Forelimb muscle (tissue), 1 donor: Measurements from ENCODE around the gene MKI67. TPM values are rescaled to one million over a fixed set of nuclear protein-coding genes. Genes with fewer than 3 reads are reported as not detected.

Experiments used
- DNase-seq: peaks from one replicate; pipeline ENCODE4 v3.0.0-alpha.2; 2013; ENCODE audit warnings: low read depth
- polyA plus RNA-seq: library from polyadenylated mRNA; unstranded; fragments of 120-200 nt; gene quantifications from one replicate; pipeline ENCODE4 v1.2.1, GENCODE V29; 2013; ENCODE audit not compliant: insufficient read length

Gene MKI67
- polyA plus RNA-seq, 1 donor, result 22.0 TPM

DNA sequence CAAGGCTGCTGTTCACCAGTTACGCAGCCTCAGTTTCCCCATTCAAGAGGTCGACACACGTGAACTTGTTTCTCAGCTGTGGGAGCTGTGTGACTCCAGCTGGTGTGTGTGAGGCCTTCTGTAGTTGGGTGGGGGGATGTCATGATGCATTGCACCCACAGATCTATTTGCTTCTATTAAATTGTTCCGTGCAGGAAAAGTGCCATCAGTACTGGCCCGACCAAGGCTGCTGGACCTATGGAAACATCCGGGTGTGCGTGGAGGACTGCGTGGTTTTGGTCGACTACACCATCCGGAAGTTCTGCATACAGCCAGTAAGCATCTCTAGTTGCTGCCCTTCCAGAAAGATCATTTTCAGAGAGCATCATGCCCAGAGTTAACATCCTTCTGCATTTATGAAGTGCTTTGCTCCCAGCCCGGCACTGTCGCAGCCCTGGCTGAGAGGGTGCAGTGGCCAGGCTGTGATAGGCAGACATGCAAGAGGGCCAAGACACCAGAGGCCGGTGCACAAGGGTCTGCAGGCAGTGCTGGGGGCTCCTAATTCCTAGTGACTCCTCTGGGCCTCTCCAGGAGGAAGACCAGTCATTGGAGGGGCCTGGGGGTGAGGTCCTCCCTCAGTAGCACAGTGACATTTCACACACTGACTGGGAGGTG, 60.2 kb downstream of the MKI67 start:
- DNase-seq, result no peak

DNA sequence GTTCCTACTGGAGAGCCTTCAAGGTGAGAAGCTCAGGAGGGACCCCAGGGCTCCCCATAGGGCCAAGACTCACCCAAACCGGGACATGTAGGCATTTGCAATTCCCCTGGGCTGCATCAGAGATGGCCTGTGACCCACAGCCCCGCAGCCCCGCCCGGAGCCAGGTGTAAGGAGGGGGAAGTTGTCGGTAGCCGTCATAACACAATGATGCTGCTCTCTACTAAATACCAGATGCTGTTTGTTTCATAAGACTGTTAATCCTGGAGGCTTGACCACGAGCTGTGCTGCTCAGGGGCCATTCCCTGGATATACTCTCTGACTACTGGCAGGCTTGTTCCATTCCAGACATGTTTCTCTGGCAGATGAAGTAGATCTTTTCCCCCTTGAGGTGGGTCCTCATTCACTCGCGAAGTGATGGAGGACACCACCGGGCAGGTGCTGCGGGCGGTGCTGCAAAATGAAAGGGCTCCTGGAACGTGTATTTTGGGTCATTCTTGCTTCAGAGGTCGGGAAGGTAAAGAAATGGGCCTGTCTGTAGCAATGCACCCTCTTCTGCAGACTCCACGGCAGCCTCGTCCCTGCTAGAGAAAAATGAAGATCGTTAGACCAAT, 61.1 kb downstream of the MKI67 start:
- no peak for DNase-seq

DNA sequence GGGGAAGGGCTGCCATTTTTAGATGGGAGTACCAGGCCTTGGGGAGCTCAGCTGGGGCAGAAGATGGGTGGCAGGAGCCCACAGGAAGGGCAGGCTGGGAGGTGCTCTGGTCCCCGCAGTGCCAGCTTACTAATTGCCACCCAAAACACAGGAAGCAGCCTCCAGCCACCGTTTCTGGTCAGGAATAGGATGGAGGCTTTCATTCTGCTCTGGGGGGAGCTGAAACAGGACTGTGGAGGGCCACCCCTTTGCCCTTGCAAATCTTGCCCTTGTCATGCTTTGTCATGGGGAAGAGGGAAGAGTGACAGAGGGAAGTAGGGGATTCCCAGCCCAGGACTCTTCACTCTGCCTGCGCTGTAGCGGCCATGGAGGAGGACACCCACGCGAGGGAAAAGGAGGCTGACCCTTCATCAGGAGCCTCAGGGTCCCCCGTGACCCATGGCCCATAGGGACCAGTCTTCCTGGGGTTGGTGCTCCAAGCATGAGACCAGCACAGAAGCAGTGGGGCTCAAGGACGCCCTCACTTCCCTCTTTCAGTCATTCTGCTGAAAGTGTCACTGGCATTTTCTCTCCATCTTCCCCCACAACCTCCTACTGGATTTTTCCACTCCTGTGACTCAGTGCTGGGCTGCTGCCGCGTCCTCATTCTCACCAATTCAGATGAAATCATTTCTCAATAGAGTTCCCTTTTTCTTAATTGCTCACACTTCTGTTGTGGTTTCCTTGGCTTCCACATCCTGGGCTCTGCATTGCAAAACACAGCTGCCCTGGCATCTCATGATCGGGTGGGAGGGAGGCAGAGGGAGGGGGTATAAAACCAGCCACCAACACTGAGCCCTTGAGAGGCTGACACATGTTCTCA, 61.9 kb downstream of the MKI67 start:
- no peak for DNase-seq

DNA sequence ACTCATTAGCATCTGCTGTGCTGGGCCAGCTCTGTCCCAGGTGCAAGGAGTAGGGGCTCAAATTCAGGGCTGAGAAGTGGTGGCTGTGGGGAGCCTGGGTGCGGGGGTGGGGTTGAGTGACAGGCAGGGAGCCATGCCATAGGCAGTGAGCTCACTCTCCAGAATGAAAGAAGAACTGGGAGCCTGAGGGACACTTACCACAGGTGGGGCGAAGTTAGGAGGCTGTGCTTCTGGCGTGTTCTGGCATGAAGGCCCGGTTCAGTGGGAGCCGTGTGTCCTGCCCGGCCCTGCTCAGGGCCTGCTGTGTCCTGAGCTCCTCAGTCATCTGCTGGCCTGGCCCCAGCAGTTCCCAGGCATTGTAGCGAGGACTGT, 62.5 kb downstream of the MKI67 start:
- DNase-seq, result no peak

DNA sequence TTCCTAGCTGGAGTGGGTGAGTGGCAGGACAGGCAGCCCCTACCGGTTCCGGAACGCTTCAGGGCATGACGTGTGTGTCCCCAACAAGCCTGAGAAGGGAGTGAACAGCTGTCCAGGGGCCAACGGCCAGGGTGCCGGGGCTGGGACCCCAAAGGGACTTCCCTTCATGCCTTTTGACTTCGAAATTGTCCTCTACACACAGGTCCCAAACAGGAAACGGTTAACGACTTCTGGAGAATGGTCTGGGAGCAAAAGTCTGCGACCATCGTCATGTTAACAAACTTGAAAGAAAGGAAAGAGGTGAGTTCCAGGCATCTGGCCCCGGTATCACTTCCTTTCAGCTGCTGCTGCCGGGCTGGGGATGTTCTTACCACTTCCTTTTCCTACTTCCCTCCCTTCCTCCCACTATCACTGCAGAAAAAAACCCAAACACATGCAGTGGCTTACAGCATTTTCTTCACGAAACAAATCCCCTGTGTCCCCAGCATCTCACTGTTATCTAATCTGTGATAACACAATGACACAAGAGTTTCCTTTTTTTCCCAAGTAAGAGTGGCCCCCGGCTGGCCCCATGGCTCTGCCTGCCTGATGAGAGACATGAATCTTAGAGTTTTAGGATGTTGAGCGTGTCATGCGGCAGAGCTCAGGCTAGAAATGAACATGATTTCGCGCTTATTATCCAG, 63.2 kb downstream of the MKI67 start:
- DNase-seq, result no peak

DNA sequence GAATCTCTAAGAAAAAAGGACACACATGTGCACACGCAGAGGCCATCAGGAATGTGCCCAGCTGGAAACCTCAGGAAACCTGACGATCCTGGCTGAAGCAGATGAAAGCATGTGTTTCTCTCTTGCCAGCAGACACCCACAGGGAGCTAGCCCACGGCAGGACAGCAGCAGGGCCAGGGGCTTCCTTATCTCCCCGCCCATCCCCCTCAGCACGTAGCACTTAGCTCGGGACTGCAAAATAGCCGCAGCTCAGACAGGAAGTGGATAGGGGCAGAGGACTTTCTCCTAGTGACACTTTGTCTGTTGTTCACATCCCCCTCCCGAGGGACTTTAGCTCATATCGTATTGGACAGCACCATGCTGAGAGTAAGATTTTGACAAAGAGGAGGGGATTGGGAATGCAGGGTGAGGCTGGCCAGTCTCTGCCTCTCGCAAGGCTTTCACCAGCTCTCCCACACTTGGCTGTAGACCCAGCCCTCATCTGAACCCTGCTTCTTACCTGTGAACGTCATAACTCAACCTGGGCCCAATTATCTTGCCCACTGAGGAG, 63.8 kb downstream of the MKI67 start:
- DNase-seq, result no peak

DNA sequence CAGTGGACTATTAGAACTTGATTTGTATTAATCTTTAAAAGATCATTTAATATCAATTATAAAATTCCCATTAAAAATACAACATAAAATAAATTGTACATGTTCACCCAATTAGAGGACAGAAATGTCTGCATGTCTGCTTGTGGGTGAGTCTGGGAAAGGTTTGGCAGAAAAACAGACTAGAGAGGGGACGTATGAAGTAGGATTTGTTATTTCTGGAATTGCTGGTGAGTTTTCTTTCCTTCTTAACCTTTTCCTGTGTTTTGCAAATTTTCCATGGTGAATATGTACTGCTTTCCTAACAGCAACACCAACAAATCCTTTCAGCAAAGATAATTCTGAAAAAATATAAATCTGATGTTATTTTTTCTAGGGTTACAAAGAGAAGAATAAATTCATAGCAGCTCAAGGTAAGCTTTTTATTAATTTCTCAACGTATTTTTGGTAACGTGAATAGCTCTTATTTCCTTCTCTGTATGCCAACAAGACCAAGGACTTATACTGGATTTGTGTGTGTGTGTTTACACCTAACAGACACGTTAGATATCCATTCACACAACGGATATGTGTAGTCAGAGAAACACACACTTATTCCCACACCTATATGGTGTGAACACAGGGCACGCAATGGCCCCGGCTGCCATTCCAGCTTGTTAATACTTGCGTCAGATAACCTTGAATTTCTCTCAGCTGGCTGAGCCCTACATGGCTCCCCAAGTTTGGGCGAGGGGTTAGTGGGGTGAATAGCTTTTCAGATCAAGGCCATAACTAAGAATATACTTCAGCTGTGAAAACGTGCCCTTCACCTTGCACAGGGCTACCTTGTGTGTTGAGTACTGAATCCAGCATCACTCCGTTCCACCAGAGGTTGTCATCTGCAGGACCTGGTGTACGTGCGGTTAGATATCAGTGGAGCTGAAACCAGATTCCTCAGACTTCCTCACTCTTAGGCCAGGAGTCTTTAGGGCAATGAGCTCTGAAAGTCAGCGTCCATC, 64.6 kb downstream of the MKI67 start:
- DNase-seq, result no peak

DNA sequence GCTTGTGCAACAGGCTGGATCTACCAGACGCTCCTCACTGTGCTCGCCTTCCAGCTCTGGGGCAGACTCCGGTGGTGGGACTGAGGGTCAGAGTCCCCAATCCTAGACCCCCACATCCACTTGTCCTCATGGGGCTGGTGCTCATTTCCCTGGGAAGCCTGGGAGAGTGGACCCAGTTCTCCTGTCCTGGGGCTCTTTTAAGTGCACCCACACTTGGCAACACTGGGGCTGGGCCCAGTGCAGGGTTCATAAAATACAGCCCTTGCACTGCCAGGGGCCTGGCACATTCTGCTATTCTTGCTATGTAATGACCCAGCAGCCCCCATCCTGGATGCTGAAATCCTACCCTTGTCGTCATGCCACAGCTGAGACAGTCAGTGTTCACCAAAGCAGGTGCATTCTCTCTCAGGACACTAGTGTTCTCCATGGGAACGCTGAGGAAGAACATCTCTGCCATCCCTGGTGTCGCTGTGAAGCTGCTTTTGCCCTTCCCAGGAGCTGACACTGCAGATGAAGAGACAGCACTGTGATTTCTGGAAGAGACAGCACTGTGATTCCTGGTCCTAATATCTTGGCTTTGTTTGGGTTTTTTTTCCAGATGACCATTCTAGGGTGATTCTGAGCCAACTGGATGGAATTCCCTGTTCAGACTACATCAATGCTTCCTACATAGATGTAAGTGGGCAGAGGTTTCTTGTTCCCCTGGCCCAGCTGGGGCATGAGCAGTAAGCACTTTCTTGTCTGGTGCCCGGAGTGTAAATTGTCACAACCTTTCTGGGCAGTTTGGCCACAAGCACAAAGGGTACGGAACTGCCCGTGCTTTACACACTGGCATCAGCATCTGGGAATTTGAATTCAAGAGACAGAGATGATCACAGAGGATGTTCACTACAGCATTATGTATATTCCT, 65.6 kb downstream of the MKI67 start:
- DNase-seq, result no peak

DNA sequence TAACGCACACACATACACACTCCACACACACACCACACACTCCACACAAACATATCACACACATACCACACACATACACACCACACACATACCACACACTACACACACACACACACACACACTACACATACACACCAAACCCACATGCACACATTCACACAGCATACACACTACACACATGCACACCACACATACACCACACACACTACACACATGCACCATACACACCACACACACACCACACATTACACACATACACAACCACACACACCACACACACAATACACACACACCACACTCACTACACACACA, 66.3 kb downstream of the MKI67 start:
- no peak for DNase-seq

DNA sequence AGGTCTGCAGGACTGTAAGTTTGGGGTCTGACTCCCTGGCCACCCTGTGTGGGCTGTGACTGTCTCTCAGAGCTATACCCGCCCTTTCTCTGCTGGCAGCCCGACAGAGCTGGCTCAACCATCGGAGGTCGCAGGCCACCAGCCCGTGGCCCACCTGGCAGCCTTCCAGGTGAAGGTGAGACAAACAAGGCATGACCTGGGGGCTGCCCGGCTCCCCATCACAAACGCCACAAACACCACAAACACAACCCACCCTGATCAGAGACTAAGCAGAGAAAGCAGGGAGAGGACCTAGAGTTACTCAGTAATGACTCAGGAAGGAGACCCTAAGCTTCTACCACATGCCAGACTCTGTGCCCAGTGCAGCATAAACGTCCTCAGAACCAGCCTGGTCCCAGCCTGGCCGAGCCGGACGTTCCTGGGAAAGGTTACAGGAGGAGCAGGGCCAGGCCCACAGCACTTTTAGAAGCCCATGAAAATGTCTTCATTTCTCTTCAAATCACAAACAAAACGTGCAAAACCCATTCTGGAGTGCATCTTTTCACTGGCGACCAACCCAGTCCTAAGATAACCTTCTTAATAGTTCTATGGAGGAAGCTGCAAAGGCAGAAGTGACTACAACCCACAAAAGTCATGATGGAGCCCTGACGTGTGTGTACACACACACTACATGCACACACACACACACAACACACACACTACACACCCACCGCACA, 66.8 kb downstream of the MKI67 start:
- DNase-seq, result no peak

DNA sequence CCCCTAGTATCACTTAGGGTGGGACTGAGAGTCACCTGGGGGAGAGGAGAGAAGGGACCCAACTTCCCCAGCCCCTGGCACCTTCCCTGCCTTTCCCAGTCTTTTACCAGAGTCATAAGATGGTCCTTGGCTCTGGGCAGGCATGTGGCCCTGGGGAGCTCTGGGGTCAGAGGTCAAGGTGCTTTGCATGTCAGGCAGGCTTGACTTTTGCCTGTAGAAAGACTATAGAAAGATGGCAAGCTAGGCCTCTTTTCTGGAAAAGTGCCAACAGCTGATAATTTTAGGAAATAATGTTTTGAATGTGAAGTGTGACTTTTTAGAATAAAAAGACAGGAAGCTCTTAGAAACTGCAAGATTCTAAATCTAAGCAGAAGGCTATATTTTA, 67.5 kb downstream of the MKI67 start:
- no peak for DNase-seq

DNA sequence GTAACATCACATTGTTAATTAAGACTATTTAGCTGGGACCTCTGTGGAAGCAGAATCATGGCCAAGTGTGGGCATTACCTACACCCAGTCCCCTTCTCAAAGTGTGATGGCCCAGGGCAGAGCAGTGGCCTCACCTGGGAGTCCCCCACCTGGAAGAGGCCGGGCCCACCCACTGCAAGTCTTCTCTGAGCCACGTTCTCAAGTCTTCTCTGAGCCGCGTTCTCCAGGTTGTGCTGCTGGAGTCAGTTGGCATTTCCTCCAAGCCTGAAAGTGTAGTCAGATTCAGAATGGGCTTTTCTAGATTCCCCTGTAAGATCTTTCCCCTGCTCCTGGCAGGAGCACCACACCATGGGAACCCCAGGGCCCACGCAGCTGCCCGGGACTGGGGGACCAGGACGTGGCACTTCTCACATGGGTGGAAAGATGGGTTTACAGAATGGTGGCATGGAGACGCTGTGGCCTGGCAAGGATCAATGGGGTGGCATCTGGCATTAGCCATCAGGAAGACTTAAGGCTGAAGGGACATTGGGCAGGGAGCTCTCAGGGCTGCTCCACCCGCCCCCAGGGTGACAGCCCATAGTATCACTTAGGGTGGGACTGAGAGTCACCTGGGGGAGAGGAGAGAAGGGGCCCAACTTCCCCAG, 68.0 kb downstream of the MKI67 start:
- no peak for DNase-seq

DNA sequence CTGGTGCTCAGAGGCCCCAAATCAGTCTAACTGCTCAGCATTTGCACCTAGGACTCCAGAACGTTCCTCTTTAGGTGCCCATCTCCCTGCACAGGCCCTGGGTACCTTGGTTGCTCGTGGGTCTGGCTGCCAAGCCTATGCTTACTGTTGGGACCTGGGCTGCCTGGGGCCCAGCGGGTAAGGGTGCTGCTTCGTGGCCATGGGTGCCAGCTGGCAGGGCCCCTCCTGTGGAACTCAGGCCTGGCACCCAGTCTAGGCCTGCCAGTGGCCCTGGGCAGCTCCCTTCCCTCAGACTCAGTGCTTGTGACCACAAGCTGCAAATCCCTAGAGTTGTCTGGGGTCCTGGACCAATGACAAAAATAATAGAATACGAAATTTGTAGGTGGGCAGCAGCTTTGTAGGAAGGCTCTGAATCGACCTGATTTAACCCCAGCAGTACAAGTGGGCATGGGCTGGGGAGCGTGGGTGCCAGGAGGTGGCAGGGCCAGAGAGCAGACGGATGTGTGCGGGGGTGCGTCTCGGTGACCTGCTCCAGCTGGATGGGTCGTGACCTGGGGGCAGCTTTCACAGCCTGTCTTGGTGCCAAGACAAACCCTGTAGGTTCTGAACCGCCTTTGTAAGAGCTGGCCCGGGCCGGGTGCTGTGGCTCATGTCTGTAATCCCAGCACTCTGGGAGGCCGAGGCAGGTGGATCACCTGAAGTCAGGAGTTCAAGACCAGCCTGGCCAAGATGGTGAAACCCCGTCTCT, 69.7 kb downstream of the MKI67 start:
- DNase-seq, result no peak

DNA sequence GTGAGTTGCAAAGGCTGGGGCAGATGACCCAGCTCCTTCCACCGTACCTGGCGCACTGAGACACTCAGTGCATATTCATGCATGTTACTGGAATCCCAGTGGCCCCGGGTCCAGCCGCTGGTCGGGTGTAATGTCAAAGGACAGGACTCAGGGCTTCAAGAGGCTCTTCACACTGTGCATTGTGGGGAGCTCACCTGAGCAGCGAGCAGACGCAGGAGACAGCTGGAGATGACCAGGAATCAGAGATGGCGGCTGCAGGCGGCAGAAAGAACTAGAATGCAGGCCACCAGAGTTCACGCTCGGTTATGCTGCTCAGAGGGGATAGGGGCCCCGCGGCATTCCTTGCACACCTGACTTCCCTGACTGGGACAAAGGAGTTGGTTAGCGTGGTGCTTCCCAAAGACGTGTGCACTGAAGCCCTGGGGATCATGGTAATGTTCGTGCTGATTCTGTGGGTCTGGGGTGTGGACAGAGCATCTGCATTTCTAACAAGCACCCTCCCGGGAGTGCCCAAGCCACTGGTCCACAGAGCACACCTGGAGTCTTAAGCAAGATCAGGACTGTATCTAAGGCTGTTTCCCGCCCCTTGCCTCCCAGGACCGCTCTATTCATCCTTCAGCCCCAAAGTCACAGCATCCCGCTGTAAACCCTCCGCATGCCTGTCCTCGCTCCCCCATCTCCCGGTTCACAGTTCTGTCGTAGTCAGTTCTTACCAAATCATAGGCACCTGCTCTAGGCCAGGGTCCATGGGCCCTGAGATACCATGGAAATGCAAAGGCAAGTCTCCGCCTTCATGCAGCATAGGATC, 71.0 kb downstream of the MKI67 start:
- DNase-seq, result no peak

DNA sequence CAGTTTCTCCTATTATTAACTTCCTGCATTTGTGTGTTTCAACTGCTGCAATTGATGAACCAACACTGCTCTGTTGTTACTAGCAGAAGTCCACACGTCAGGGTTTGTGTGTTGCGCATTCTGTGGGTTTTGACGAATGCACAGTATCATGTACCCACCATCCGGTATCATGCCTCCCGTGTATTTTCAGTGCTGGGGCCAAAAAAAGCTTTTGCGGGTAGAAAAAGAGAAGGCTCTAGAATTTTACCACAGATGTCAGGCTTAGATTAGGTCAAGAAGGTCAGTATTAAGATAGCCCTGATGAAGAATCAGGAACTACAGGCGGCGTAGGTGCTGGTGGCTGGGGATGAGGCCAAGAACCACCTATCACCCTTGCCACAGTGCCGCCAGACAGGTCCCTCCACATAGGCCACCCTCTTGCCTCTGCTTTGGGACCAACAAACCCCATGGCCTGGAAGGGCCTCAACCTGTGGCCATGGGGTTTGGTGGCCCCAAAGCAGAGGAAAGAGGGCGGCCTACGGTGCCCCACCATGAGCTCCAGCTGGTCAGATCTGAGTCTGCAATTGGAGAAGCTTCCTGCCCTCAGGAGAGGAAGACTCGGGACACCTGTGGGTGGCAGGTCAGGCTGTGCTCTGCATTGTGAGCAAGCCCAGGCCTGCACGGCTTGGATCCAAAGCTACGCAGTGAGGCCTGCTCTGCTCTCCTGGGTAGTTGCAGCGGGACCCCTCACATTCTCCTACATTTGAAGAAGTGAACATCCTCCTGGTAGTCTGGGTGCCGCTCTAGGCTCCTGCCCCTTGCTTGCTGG, 71.9 kb downstream of the MKI67 start:
- no peak for DNase-seq

DNA sequence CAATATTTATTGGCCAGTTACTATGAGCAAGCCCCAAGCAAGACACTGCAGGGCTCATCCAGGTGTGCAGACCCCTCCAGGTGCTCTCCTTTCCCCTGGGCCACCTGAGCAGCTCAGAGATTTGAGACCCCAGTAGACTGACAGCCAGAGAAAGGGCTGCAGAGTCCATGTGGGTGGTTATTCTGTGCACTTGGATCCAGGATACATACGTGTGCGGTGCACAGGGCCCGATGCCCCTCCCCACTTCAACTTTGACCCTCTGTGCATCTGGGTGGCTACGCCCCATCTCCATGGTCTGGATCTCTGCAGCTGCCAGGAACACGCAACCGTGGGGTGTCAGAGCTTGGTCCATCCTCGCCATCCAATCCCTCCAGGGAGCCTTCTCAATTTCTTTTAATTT, 72.9 kb downstream of the MKI67 start:
- DNase-seq, result no peak
